Measurements from ENCODE around the gene PPP1R12C. TPM values are rescaled to one million over a fixed set of nuclear protein-coding genes. Genes with fewer than 3 reads are reported as not detected.

PPP1R12C gene
- total RNA-seq, 4 donors from 2014 or later, result 40.0 to 110 (median 76.1) TPM

- H3K9me3 ChIP-seq, result no peaks in the 10 kb centered on the region
- intact Hi-C loops (cut with DNase I), result no loop called here
- no peak overlapping the region for H3K27ac ChIP-seq
- 51 to 63% methylated on average over 27 to 64 of the region's 64 CpGs for WGBS, 2 donors
- peaks cover 11 to 22% of the 10 kb centered on the region in 2 donors for H3K4me1 ChIP-seq
- no peak for TF ChIP-seq CTCF (IDR thresholded peaks at IDR 0.05)
- TF ChIP-seq POLR2A (IDR thresholded peaks at IDR 0.05), result no peak
- peak in 1 of 2 donors; percentile 23 for DNase-seq
- H3K27me3 ChIP-seq, result no peaks in the 10 kb centered on the region
- H3K4me3 ChIP-seq (replicated peaks in 1 of 3), result no peak overlapping the region
- no peaks in the 10 kb centered on the region for H3K36me3 ChIP-seq
Measured at GRCh38 chr19:55082020-55082851, 35.2 kb downstream of the PPP1R12C start.

GRCh38 chr19:55081770-55082019 lies 35.7 kb downstream of the PPP1R12C start:
- intact Hi-C loops (cut with DNase I), result no loop called here
- peaks cover 12 to 24% of the 10 kb centered on the region in 2 donors for H3K4me1 ChIP-seq
- H3K36me3 ChIP-seq, result no peaks in the 10 kb centered on the region
- no peak overlapping the region for H3K27ac ChIP-seq
- TF ChIP-seq POLR2A (IDR thresholded peaks at IDR 0.05) (no peak), CTCF (IDR thresholded peaks at IDR 0.05) (no peak)
- no peaks in the 10 kb centered on the region for H3K9me3 ChIP-seq
- H3K4me3 ChIP-seq (replicated peaks in 1 of 3), result no peak overlapping the region
- DNase-seq, result no peak
- H3K27me3 ChIP-seq, result no peaks in the 10 kb centered on the region
- 40 to 48% methylated on average over 1 to 2 of the region's 22 CpGs for WGBS, 2 donors

GRCh38 chr19:55080968-55081769 lies 36.3 kb downstream of the PPP1R12C start:
- DNase-seq, result peak; percentile 68 to 70
- TF ChIP-seq POLR2A (IDR thresholded peaks at IDR 0.05) (no peak), CTCF (IDR thresholded peaks at IDR 0.05) (no peak)
- no peak overlapping the region for H3K27ac ChIP-seq

GRCh38 chr19:55080121-55080967 lies 37.1 kb downstream of the PPP1R12C start:
- no peak for TF ChIP-seq CTCF (IDR thresholded peaks at IDR 0.05)
- no peak for TF ChIP-seq POLR2A (IDR thresholded peaks at IDR 0.05)
- Histone ChIP-seq H3K27me3 (no peaks in the 10 kb centered on the region), H3K4me3 (replicated peaks in 1 of 3) (peak overlapping the region in 1 of 3 donors; percentile 26), H3K9me3 (no peaks in the 10 kb centered on the region), H3K27ac (no peak overlapping the region), H3K36me3 (no peaks in the 10 kb centered on the region), H3K4me1 (peaks cover 19 to 27% of the 10 kb centered on the region in 2 donors)
- intact Hi-C loops (cut with DNase I), result no loop called here
- DNase-seq, result peak; percentile 48 to 51
- 20 to 26% methylated on average over 39 to 48 of the region's 55 CpGs for WGBS, 2 donors

More at GRCh38 chr19:55080968-55081769, 36.3 kb downstream of the PPP1R12C start:
- Histone ChIP-seq H3K27me3 (no peaks in the 10 kb centered on the region), H3K4me3 (replicated peaks in 1 of 3) (peak overlapping the region in 1 of 3 donors; percentile 26), H3K9me3 (no peaks in the 10 kb centered on the region), H3K4me1 (peaks cover 17 to 25% of the 10 kb centered on the region in 2 donors), H3K36me3 (no peaks in the 10 kb centered on the region)
- 15 to 26% methylated on average over 18 to 26 of the region's 60 CpGs for WGBS, 2 donors
- intact Hi-C loops (cut with DNase I), result no loop called here
